GM18951 (cell line): ENCODE results near the gene CSNK1A1.

Experiments
- POLR2A ChIP-seq: IDR thresholded peaks from 4 replicates; pipeline ENCODE4 v1.6.1; 2011; ENCODE audit warnings: mild to moderate bottlenecking; ENCODE audit not compliant: insufficient read length, insufficient read depth; ENCODE audit errors: extremely low read depth
- in situ Hi-C: fragments of 300-500 bp; cut with MboI; formaldehyde crosslinking; loops from one replicate; pipeline ENCODE4 v1.12.0; 2022; ENCODE audit warnings: low sequenced_read_pairs, mixed read lengths, inconsistent platforms; ENCODE audit not compliant: unreplicated experiment

CSNK1A1 gene

GRCh38 chr5:149584121-149584520 is 32.9 kb upstream of the CSNK1A1 start:
- no peak for TF ChIP-seq POLR2A
- in situ Hi-C loops: no loop called here

GRCh38 chr5:149583394-149583793 is 32.2 kb upstream of the CSNK1A1 start:
- in situ Hi-C loops: no loop called here
- TF ChIP-seq POLR2A: no peak

- no peak for TF ChIP-seq POLR2A
- in situ Hi-C loops: no loop called here
These were observed 30.9 kb upstream of the CSNK1A1 start for GRCh38 chr5:149581931-149582768.

- TF ChIP-seq POLR2A: no peak
- in situ Hi-C loops: no loop called here
These were observed 30.1 kb upstream of the CSNK1A1 start, which contains the start of gene ARHGEF37 for GRCh38 chr5:149581192-149581861. ARHGEF37 (plus strand) TSS chr5:149581498; CDS start chr5:149597770, 16,272 bp downstream.

- TF ChIP-seq POLR2A: no peak
- in situ Hi-C loops: no loop called here
These were observed 29.6 kb upstream of the CSNK1A1 start for GRCh38 chr5:149580808-149581191.

GRCh38 chr5:149578896-149579295 is 27.7 kb upstream of the CSNK1A1 start:
- in situ Hi-C loops: no loop called here
- TF ChIP-seq POLR2A: no peak

- TF ChIP-seq POLR2A: no peak
- in situ Hi-C loops: no loop called here
These were observed 24.8 kb upstream of the CSNK1A1 start for GRCh38 chr5:149576021-149576420.

- in situ Hi-C loops: no loop called here
- TF ChIP-seq POLR2A: no peak
These were observed 23.9 kb upstream of the CSNK1A1 start for GRCh38 chr5:149575131-149575530.

- in situ Hi-C loops: loop anchor here (25.0 kb wide), 1 partner anchor 210 kb away; the partner anchor contains the start of gene PCYOX1L
- no peak for TF ChIP-seq POLR2A
These were observed 21.5 kb upstream of the CSNK1A1 start for GRCh38 chr5:149572576-149573231.

GRCh38 chr5:149572170-149572569 is 20.9 kb upstream of the CSNK1A1 start:
- no peak for TF ChIP-seq POLR2A
- in situ Hi-C loops: loop anchor here (25.0 kb wide), 1 partner anchor 210 kb away; the partner anchor contains the start of gene PCYOX1L

GRCh38 chr5:149567226-149567625 is 16.0 kb upstream of the CSNK1A1 start:
- no peak for TF ChIP-seq POLR2A
- in situ Hi-C loops: loop anchor here (10.0 to 25.0 kb wide), 2 partner anchors 112 to 205 kb away; partner anchors contain the start of gene PCYOX1L

- in situ Hi-C loops: loop anchor here (10.0 to 25.0 kb wide), 2 partner anchors 110 to 202 kb away; partner anchors contain the start of gene PCYOX1L
These were observed 13.4 kb upstream of the CSNK1A1 start for GRCh38 chr5:149564542-149565140.

- in situ Hi-C loops: loop anchor here (10.0 to 25.0 kb wide), 2 partner anchors 109 to 201 kb away; partner anchors contain the start of gene PCYOX1L
- TF ChIP-seq POLR2A: no peak
These were observed 12.2 kb upstream of the CSNK1A1 start for GRCh38 chr5:149563466-149563865.
